HG02642 (cell line): ENCODE measurements around the gene SBF2.
"Not testable (repeated sequence)": the region's sequence is repeated elsewhere in the genome, so short reads cannot be mapped to it uniquely, and the experiment has no call there.

ENCODE experiments used
- ATAC-seq: cut with Tn5 transposase; IDR thresholded peaks from one replicate; pipeline ENCODE4 v1.9.1; 2021; ENCODE audit warnings: mild to moderate bottlenecking; ENCODE audit not compliant: unreplicated experiment, poor library complexity

Gene SBF2

GRCh38 chr11:9974375-9974774 lies 319.6 kb downstream of the SBF2 start:
- no peak for ATAC-seq

GRCh38 chr11:9973921-9974320 lies 320.1 kb downstream of the SBF2 start:
- ATAC-seq, result no peak

GRCh38 chr11:9972989-9973388 lies 321.0 kb downstream of the SBF2 start:
- no peak for ATAC-seq

GRCh38 chr11:9971894-9972293 lies 322.1 kb downstream of the SBF2 start:
- ATAC-seq, result no peak

- ATAC-seq, result no peak
These were observed 325.0 kb downstream of the SBF2 start for GRCh38 chr11:9969068-9969467.

GRCh38 chr11:9962722-9963121 lies 331.3 kb downstream of the SBF2 start:
- peak; percentile 87 for ATAC-seq

GRCh38 chr11:9957072-9957471 lies 336.9 kb downstream of the SBF2 start:
- no peak for ATAC-seq

GRCh38 chr11:9956483-9956882 lies 337.5 kb downstream of the SBF2 start:
- no peak for ATAC-seq

- no peak for ATAC-seq
These were observed 338.6 kb downstream of the SBF2 start for GRCh38 chr11:9955391-9955790.

- ATAC-seq, result no peak
These were observed 339.9 kb downstream of the SBF2 start for GRCh38 chr11:9953994-9954626.

GRCh38 chr11:9952511-9953196 lies 341.4 kb downstream of the SBF2 start:
- ATAC-seq, result no peak

GRCh38 chr11:9951807-9952206 lies 342.2 kb downstream of the SBF2 start:
- ATAC-seq, result no peak

GRCh38 chr11:9950462-9950861 lies 343.6 kb downstream of the SBF2 start:
- no peak for ATAC-seq

- no peak for ATAC-seq
These were observed 346.7 kb downstream of the SBF2 start for GRCh38 chr11:9947231-9947864.

GRCh38 chr11:9945680-9946079 lies 348.3 kb downstream of the SBF2 start:
- ATAC-seq, result not testable (repeated sequence)

GRCh38 chr11:9943386-9944110 lies 350.5 kb downstream of the SBF2 start:
- ATAC-seq, result no peak

- ATAC-seq, result no peak
These were observed 352.0 kb downstream of the SBF2 start for GRCh38 chr11:9941991-9942390.

GRCh38 chr11:9939150-9939549 lies 354.9 kb downstream of the SBF2 start:
- ATAC-seq, result not testable (repeated sequence)

- ATAC-seq, result no peak
These were observed 357.3 kb downstream of the SBF2 start for GRCh38 chr11:9936754-9937153.

GRCh38 chr11:9932843-9933242 lies 361.2 kb downstream of the SBF2 start:
- not testable (repeated sequence) for ATAC-seq
